GM19397 (cell line): ENCODE measurements around the gene ZNF213.
"Not testable (repeated sequence)": the region's sequence is repeated elsewhere in the genome, so short reads cannot be mapped to it uniquely, and the experiment has no call there.

Experiments used
- ATAC-seq: cut with Tn5 transposase; IDR thresholded peaks from one replicate; pipeline ENCODE4 v1.9.1; 2021; ENCODE audit warnings: mild to moderate bottlenecking, moderate library complexity; ENCODE audit not compliant: unreplicated experiment

ZNF213 gene

DNA sequence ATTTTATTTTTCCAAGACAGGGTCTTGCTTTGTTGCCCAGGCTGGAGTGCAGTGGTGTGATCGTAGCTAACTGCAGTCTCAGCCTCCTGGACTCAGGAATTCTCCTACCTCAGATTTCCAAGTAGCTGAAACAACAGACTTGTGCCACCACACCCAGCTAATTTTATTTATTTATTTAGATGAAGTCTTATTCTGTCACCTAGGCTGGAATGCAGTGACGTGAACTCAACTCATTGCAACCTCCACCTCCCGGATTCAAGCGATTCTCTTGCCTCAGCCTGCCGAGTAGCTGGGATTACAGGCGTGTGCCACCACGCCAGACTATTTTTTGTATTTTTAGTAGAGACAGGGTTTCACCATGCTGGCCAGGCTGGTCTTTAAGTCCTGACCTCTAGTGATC is 33.9 kb downstream of the ZNF213 start:
- not testable (repeated sequence) for ATAC-seq

DNA sequence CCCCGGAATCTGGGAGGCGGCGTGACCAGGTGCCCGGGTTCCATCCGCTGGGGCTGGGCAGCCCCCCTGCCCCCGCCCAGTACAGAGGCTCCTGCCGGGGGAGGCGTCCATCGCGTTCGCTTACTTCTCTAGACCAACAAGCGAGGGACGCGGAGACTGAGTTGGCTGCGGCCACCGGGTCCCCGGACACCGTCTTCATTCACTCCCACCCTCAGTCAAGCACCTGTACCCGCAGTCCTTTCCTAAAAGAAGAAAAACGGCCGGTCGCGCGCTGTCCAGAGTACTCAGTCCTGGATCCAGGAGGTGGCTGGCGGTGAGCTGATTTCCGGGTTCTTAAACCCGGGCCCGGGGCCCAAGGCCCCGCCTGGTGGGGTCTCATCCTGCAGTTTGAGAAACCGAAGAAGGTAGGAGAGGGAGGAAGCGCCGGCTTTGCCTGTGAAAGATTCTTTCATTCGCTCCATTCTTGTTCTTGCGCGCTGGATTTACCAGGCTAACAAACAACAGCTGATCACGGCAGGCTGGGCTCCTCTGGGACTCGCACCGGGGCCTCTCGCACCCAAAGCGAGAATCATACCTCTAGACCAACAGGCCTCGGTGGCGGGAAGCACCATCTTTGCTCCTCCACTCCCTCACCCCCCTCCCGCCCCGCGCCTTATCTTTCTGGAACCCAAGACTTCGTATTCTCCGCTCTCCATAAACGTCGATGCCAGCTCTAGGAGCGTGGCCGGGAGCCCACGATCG is 35.8 kb downstream of the ZNF213 start:
- ATAC-seq, result no peak

GRCh38 chr16:3171181-3171854 is 36.5 kb downstream of the ZNF213 start:
- no peak for ATAC-seq

DNA sequence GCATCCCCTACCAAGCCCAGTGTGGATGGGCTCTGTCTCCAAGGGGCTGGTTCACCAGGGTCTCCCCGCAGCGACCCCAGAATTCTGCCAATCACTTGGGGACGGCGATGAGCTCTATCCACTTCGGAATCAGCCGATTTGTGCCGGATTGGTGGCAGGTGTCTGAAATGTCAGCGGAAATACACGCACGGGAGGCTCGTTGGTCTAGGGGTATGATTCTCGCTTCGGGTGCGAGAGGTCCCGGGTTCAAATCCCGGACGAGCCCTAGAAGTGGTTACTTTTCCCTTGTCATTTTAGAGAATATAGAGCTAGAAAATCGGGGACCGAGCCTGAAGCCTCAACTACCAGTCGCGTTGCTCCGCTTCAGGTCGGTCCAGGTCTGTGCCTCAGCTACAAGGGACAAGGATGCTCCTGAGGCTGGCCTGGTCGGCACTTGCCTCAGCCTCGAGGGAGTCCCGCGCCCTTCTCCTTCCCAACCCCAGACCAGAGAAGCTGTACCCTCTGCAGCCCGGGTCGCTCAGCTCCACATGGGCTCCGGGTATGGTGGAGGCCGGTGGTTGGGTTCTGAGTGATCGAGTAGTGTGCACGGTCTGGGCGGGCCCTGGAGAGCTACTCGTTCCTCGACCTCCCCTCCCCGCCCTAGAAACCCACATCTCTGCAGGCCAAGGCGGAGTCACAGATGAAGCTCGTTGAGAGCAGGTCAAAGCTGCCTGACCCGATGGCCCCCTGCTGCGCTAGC is 37.2 kb downstream of the ZNF213 start:
- no peak for ATAC-seq

DNA sequence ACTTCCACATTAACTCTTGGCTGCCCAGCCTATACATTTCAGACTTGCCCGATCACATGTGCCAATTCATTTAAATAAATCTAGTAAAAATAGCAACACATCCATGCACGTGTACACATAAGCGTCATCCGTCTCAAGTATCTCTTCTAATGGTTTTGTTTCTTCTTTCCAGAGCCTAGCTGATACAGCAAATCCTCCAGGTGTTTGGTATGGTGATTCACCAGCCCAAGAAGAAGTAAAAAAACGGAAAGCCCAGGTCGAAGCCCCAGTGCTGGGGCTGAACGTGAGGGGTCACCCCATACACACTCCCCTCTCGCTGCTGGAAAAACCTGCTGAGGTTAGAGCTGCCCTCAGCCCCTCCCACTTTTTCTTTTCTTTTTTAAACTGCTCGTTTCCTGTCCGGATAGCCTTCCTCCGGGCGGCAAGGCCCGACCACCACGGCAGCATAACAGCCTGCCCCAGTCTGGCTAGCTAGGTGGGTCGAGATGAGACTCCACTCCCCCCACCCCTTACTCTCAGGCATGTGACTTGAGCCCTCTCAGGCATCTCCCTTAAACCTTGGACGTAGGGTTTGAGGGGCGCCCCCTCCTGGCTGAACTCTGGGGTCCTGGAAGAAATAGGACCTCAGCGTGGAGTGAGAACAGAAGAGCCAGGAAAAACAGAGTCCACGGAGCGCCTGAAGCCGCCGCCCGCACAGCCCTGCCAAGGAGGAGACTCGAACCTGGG is 39.2 kb downstream of the ZNF213 start:
- ATAC-seq, result no peak

DNA sequence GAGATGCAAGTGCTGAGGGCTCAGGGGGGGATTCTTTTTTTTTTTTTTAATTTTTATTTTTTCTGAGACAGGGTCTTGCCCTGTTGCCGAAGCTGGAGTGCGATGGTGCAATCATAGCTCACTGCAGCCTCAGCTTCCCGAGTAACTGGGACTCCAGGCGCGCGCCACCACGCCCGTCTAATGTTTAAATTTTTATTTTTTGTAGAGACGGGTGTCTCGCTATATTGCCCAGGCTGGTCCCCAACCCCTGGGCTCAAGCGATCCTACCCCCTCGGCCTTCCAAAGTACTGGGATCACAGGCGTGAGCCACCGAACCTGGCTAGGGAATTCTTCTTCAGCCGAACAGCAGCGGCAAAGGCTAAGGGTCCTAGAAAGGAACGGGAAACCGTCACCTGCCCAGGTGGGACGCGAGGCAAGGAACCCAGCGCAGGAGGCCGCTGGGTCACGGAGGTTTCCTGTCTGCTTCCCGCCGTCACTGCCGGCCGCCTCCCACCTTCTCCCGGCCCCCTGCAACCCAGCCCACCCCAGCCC is 39.9 kb downstream of the ZNF213 start:
- ATAC-seq, result no peak

- ATAC-seq, result no peak
Observed at GRCh38 chr16:3175157-3176093, 40.6 kb downstream of the ZNF213 start.

DNA sequence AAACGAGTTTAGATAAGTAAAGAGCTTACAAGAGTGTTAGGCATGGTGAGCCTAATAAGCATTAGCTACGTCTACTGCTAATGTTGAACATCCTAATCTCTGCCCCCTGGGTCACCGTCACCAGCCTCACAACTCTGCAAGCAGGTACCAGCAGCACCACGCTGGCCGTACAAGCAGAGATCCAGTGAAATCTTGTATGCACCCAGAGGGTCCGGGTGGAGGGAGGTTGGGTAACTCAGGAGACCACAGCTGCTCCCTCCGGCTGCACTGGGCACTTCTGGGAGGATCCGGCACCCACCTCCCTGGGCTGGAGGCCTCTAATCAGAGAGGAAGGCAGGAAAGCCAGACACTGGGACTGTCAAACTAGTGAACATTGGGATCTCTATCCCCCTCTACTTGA is 44.8 kb downstream of the ZNF213 start:
- ATAC-seq, result no peak

DNA sequence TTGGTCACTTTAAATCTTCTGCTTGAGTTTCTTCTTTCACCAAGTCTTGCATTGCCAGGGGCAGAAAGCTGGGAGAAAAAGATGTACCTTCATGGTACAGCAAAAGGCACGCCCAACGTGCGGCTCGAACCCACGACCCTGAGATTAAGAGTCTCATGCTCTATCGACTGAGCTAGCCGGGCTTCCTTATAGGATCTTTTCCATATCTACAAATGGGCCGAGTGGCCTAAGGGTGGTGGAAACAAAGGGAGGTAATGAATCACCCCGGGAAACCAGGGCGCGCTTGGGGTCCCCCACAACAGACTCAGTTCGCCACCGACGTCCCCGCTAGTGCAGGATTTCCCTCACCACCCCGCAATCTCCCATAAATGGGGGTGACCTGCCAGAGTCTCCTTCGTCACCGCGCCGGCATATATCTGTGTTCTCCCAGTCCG is 45.6 kb downstream of the ZNF213 start:
- ATAC-seq, result no peak

- not testable (repeated sequence) for ATAC-seq
Observed at GRCh38 chr16:3182293-3182607, 47.4 kb downstream of the ZNF213 start.

GRCh38 chr16:3182608-3183444 is 48.0 kb downstream of the ZNF213 start:
- ATAC-seq, result no peak

- ATAC-seq, result no peak
Observed at GRCh38 chr16:3183445-3184139, 48.8 kb downstream of the ZNF213 start.

DNA sequence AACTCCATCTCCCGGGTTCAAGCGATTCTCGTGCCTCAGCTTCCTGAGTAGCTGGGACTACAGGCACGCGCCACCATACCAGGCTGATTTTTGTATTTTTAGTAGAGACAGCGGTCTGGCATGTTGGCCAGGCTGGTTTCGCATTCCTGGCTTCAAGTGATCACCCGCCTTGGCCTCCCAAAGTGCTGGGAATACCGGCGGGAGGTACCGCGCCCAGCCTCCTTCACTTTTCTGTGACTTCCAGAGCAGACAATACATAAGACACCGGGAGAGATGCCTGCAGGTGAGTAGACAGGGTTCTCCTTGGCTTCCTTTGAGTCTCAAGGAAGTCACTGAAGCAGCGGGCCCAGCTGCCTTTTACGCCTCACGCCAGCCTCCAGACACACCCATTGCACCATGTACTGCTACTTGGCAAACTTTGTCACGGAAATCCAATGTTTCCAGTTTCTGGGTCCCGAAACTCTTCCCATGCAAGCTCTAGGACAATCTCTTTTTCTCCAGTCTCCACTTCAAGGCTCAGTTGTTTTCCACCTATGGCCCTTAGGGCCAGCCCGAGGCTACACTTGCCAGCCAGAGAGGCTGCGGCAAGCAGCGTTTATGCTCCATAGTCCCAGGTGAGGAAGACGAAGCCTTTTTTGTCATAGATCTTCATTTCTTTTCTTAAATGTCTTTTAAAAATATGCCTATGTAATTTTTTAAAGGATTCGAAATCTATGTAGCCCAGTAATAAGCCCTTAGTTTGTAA is 52.3 kb downstream of the ZNF213 start:
- ATAC-seq, result no peak

DNA sequence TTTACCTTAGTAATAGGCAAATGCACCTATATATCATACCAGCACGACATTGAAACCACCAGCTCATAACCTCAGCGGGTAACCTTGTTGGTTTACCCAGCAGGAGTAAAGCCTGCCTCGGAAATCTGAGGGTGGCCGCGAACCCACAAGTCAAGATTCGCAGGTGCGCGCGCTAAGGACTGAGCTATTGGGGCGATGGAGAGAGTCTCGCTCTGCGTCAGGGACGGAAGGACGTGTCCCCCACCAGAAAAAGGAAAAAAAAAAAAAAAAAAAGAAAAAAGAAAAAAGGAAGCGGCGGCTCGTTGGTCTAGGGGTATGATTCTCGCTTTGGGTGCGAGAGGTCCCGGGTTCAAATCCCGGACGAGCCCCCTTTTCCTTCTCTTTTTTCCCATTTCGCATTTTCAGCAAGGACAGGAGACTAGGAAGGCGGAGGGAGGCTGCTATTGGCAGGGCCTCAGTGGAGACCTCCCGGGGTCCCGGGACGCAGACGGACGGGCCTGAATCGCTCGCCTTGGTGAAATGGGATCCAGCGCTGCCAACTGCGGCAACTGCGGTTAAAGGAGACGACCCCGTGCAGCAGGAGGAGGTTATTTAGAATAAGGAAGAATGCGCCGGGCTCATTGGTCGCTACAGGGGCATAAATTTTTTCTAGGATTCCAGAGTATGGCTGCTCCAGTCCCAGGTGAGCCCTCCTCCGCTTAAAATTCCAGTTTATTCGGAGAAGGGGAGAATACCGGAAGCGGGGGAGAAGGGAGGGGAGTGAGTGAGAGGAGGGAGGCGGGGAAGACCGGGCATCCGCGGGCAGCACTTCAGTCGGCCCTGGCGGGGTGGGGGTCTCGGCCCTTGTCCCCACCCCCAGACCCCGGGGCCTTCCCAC is 53.2 kb downstream of the ZNF213 start, which contains the start of gene OR1F1:
OR1F1 (plus strand) TSS at position 407 of the 877 bp plus-strand sequence.
- ATAC-seq, result no peak

DNA sequence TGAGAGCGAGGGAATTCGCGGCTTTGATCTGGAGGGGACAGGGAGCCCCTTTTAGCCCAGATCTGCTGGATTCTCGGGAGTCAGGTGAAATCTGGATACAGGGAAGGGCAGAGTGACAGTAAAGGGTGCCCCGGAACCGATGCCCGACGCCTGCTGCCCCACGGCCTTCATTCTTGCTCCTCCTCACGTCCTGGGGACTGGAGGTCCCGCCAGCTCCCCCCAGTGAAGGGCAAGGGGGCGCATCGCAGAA is 53.8 kb downstream of the ZNF213 start:
- ATAC-seq, result no peak

DNA sequence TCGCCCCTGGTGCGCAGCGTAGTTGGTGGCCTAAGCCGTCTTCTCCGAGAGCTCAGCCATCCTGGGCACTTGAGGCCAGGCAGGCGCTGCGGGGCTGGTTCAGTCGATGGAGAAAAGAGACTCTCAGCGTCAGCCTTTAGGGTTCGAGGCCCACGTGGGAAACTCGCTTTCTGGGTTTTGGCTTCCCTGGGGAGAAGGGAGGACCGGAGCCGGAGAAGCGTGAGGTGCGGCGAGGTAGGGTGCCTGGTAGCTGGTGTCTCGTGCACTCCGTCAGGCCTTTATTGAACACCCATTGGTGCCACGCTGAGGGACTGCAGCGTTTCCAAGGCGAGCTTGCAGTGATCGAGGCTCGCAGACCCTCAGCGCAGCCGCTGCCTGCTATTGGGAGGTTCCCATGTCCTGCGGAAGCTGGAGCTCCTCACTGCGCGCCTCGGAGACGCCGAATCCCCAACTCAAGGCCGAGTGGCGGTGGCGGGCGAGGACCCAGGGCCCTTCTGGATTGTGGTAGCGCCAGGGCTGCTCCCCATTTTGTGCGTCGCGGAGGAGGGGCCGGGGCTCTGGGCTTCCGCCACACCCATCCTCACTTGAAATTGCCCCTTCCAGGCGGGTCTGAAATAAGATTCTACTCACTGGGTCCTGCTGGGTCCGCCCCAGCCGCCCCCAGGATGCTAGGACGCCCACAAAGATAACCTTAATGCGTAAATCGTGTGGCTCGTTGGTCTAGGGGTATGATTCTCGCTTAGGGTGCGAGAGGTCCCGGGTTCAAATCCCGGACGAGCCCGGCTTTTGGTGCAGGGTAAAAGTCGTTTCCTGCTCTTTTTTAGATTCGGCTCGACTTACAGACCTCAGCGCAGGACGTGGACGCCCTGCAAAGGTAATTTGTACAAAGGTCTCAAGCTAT is 54.3 kb downstream of the ZNF213 start:
- ATAC-seq, result no peak
